Thymus (tissue), 11 donors: ENCODE data around the gene PILRA. TPM values are rescaled to one million over a fixed set of nuclear protein-coding genes. Genes with fewer than 3 reads are reported as not detected.
"Not testable (repeated sequence)": the region's sequence is repeated elsewhere in the genome, so short reads cannot be mapped to it uniquely, and the experiment has no call there.

ENCODE experiments used
- DNase-seq, 9 donors: peaks; one replicate each; pipeline ENCODE4 v3.0.0-alpha.2; 2013; ENCODE audit warnings: low spot score in 9 of 9, low read depth in 6 of 9, missing footprints in 1 of 9
- H3K27ac ChIP-seq, 2 donors: one replicate each; pipeline ENCODE4 v1.5.1; 2013; ENCODE audit warnings: control low read depth in 1 of 2, low read depth in 1 of 2, low read length in 1 of 2, mild to moderate bottlenecking in 1 of 2, moderate library complexity in 1 of 2
- H3K27me3 ChIP-seq, 2 donors: one replicate each; pipeline ENCODE4 v1.5.1; 2013; ENCODE audit warnings: low read length in 1 of 2; ENCODE audit not compliant: control insufficient read depth in 2 of 2, insufficient read depth in 1 of 2
- H3K36me3 ChIP-seq, 2 donors: one replicate each; pipeline ENCODE4 v1.5.1; 2013; ENCODE audit warnings: low read length in 1 of 2, mild to moderate bottlenecking in 1 of 2, moderate library complexity in 1 of 2; ENCODE audit not compliant: control insufficient read depth in 2 of 2, insufficient read depth in 2 of 2
- H3K4me1 ChIP-seq, 2 donors: one replicate each; pipeline ENCODE4 v1.5.1; 2013; ENCODE audit warnings: low read length in 2 of 2; ENCODE audit not compliant: control insufficient read depth in 2 of 2, insufficient read depth in 2 of 2
- H3K4me3 ChIP-seq, 2 donors: one replicate each; pipeline ENCODE4 v1.5.1; 2013; ENCODE audit warnings: low read length in 2 of 2, control low read depth in 1 of 2, mild to moderate bottlenecking in 1 of 2
- H3K9me3 ChIP-seq, 2 donors: one replicate each; pipeline ENCODE4 v1.5.1; 2013; ENCODE audit warnings: low read length in 1 of 2, mild to moderate bottlenecking in 1 of 2; ENCODE audit not compliant: control insufficient read depth in 2 of 2, insufficient read depth in 1 of 2
- WGBS: extraction: QIAGEN DNeasy Blood & Tissue Kit; methylation state at CpG from one replicate; pipeline ENCODE4 v1.1.7; 2013; 5-methylcytosine and 5-hydroxymethylcytosine counted together
- polyA plus RNA-seq: library from polyadenylated mRNA; stranded (reverse); fragments of 200-250 nt; gene quantifications from one replicate; pipeline ENCODE4 v1.2.3, GENCODE V29; 2013
- total RNA-seq: library from RNA; stranded (reverse); fragments of 120-200 nt; gene quantifications from one replicate; pipeline ENCODE4 v1.2.4, GENCODE V29; 2013
- donor health status: healthy.

PILRA gene
- total and polyA plus RNA-seq, 2 donors = 4.6 to 12.2 TPM

DNA sequence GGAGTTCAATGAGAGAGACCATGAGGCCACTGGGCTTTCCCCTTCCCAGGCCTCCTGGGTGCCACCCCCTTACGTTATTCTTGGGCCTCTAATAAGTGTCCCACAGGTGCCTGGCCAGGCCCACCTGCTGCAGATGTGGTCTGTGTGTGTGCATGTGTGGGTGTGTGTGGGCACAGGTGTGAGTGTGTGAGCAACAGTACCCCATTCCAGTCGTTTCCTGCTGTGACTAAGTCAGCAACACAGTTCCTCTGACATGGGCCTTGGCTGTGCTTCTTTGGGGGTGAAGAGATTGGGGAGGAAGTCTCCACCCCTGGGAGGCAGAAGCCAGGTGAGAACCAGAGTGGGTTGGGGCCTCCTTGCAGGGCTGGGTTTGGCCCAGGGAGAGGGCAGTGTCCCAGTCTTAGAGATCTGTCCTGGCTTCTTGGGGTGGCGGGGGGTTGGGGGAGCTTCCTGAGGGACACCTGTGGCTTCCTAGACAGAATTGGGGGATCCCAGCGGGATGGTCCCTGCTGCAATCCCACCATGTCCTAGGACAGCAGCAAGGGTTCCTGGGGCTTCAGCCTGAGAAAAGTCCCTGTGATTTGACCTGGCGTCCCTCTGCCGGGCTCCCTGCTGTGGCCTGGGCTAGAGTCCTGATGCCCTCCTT lies 19.5 kb upstream of the PILRA start:
- 73% methylated on average over 6 of the region's 6 CpGs for WGBS
- no peak overlapping the region for H3K4me3 ChIP-seq
- no peaks in the 10 kb centered on the region for H3K27me3 ChIP-seq
- H3K36me3 ChIP-seq = peaks cover 85% of the 10 kb centered on the region in 2 donors
- H3K4me1 ChIP-seq = peaks cover 6 to 30% of the 10 kb centered on the region in 2 donors
- H3K9me3 ChIP-seq = peaks cover 0 to 3% of the 10 kb centered on the region in 2 donors
- H3K27ac ChIP-seq = peak overlapping the region; percentile 31 to 86
- peak in 5 of 9 donors; percentile 29 to 71 (median 48) for DNase-seq

DNA sequence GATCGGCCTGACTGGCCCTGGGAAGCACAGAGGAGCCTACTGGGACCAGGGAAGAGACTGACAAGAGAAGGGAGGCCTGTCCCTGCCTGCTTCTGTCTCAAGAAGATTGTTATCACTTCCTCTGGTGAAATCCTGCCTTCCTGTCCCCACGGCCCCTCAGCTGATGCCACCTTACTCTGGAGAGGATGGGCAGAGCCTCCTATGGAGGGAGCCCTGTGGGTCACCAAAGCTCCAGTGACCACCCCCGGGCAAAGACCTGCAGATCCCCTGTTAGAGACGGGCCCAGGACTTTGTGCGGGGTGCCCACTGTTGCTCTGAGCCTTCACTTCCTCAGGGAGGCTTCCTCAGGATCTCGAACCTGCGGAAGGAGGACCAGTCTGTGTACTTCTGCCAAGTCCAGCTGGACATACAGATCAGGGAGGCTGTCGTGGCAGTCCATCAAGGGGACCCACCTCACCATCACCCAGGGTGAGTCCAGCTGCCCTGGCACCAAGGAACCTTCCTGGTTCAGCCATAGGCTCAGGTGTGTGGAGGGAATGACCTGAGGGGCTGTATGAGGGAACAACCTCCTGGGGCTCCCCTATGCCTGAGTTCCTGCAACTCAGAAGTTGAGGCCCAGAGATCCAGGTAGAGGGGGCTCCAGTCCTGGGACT lies 16.7 kb upstream of the PILRA start:
- Histone ChIP-seq H3K9me3 (peaks cover 0 to 3% of the 10 kb centered on the region in 2 donors), H3K4me1 (peaks cover 6 to 26% of the 10 kb centered on the region in 2 donors), H3K4me3 (no peak overlapping the region), H3K27me3 (no peaks in the 10 kb centered on the region), H3K27ac (no peak overlapping the region), H3K36me3 (peaks cover 84 to 93% of the 10 kb centered on the region in 2 donors)
- 97% methylated on average over 8 of the region's 8 CpGs for whole genome bisulfite sequencing
- no peak for DNase-seq

DNA sequence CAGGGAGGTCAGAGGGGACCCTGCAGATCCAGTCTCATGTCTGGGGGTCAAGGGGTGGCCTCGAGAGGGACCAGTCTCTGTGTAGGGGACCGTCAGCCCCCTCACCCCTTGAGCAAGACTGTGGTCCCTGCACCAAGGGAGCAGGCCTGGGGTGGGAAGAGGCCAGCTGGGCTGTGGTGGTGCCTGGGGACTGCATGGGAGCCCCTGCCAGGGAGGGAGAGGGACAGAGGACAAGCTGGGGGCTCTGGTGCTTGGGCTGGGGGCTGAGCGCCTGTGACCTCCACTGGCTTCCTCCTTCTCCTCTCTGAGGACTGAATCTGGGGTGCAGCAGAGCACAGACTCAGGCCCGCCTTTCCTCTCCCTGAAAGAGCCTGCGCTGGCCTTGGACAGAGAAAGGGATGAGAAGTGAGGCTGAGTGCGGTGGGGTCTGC lies 16.1 kb upstream of the PILRA start:
- Histone ChIP-seq H3K36me3 (peaks cover 88 to 94% of the 10 kb centered on the region in 2 donors), H3K4me3 (no peak overlapping the region), H3K4me1 (peaks cover 6 to 21% of the 10 kb centered on the region in 2 donors), H3K27ac (no peak overlapping the region), H3K9me3 (peaks cover 0 to 3% of the 10 kb centered on the region in 2 donors), H3K27me3 (no peaks in the 10 kb centered on the region)
- WGBS = 96% methylated on average over 6 of the region's 6 CpGs
- DNase-seq = no peak

DNA sequence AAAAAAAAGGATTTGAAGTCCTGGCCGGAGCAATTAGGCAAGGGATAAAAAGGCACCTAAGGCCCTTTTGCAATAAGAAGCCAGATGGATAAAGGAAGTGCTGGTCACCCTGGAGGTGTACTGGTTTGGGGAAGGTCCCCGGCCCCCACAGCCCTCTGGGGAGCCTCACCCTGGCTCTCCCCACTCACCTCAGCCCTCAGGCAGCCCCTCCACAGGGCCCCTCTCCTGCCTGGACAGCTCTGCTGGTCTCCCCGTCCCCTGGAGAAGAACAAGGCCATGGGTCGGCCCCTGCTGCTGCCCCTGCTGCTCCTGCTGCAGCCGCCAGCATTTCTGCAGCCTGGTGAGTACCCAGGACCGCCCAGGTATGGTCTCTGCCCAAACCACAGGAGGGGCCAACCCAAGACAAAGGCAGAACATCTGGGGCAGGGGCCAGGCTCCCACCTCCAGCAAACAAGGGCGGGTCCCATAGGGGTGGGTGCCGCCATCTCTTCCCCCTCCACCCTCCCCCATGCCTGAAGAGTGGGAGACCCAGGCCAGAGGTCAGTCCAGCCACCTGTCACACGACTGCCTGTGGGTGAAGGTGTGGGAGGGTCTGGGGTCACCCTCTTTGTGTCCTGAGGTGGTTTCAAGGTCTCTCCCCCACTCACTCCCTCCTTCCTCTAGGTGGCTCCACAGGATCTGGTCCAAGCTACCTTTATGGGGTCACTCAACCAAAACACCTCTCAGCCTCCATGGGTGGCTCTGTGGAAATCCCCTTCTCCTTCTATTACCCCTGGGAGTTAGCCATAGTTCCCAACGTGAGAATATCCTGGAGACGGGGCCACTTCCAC lies 15.0 kb upstream of the PILRA start, which contains the start of gene PILRB:
Gene PILRB (plus strand): TSS at position 91 of the 830 bp plus-strand sequence. CDS start 186 bp downstream, at position 277.
- Histone ChIP-seq H3K36me3 (peaks cover 90 to 92% of the 10 kb centered on the region in 2 donors), H3K27ac (no peak within 1 kb of the TSS), H3K4me3 (no peak within 1 kb of the TSS), H3K4me1 (peaks cover 3 to 11% of the 10 kb centered on the region in 2 donors), H3K27me3 (no peaks in the 10 kb centered on the region), H3K9me3 (peaks cover 0 to 3% of the 10 kb centered on the region in 2 donors)
- DNase-seq = no peak
- WGBS = 94% methylated on average over 11 of the region's 11 CpGs

DNA sequence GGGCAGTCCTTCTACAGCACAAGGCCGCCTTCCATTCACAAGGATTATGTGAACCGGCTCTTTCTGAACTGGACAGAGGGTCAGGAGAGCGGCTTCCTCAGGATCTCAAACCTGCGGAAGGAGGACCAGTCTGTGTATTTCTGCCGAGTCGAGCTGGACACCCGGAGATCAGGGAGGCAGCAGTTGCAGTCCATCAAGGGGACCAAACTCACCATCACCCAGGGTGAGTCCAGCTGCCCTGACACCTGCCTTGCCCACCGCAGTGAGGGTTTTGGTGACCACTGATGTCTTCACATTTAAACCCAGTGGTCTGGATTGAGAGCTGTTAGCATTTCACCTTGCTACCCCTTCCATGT lies 14.5 kb upstream of the PILRA start:
- no peak overlapping the region for H3K27ac ChIP-seq
- peaks cover 0 to 3% of the 10 kb centered on the region in 2 donors for H3K9me3 ChIP-seq
- H3K27me3 ChIP-seq = no peaks in the 10 kb centered on the region
- H3K4me3 ChIP-seq = no peak overlapping the region
- DNase-seq = no peak
- peaks cover 0 to 5% of the 10 kb centered on the region in 2 donors for H3K4me1 ChIP-seq
- H3K36me3 ChIP-seq = peaks cover 84 to 91% of the 10 kb centered on the region in 2 donors
- 98% methylated on average over 8 of the region's 8 CpGs for WGBS

DNA sequence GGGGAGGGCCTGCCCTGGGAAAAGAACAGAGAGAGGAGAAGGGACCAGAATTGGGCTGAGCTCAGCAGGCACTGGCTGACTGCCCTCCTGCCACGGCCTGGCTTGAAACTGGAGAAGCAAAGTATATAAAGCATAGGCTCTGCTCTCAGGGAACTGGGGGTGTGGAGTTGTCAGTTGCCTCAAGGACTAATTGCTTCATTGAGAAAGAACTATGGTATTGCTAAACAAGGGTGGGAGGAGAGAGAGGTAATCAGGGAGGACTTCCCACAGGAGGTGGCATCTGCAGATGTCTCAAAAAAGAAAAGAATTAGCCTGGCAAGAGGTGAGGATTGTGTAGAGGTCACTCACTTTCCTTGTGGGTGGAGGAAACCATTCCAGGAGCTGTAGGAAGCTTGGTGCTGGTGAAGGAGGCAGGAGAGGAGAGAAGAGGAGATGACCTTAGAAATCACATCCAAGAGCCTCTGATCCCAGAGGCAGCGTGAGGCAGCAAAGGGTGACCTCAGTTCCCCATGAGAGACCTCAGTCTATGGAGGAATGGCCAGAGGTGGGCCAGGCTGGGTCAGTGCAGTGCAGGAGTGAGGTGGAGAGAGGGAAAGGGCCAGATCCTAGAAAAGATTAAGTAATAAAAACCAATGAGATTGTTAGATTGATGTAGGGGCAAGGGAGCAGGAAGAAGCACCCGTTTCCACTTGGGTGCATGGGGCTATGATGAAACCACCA lies 13.0 kb upstream of the PILRA start:
- Histone ChIP-seq H3K4me1 (no peaks in the 10 kb centered on the region), H3K4me3 (no peak overlapping the region), H3K36me3 (peaks cover 75 to 83% of the 10 kb centered on the region in 2 donors), H3K27ac (no peak overlapping the region), H3K9me3 (peaks cover 0 to 3% of the 10 kb centered on the region in 2 donors), H3K27me3 (no peaks in the 10 kb centered on the region)
- WGBS = 97% methylated on average over 3 of the region's 3 CpGs
- DNase-seq = no peak

DNA sequence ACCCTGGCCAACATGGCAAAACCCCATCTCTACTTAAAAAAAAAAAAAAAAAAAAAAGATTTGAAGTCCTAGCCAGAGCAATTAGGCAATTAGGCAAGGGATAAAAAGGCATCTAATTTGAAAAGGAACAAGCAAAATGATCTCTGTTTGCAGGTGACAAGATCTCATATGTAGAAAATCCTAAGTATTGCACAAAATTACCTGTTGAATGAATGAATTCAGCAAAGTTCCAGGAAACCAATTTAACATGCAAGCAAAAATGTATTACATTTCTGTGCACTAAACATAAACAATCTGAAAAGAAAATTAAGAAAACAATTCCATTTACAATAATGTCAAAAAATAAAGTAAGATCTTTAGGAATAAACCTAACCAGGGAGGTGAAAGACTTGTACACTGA lies 10.2 kb upstream of the PILRA start:
- no peak for DNase-seq
- no peaks in the 10 kb centered on the region for H3K27me3 ChIP-seq
- peaks cover 0 to 2% of the 10 kb centered on the region in 2 donors for H3K9me3 ChIP-seq
- H3K4me3 ChIP-seq = no peak overlapping the region
- peaks cover 0 to 12% of the 10 kb centered on the region in 2 donors for H3K4me1 ChIP-seq
- no peak overlapping the region for H3K27ac ChIP-seq
- H3K36me3 ChIP-seq = peaks cover 63 to 67% of the 10 kb centered on the region in 2 donors

DNA sequence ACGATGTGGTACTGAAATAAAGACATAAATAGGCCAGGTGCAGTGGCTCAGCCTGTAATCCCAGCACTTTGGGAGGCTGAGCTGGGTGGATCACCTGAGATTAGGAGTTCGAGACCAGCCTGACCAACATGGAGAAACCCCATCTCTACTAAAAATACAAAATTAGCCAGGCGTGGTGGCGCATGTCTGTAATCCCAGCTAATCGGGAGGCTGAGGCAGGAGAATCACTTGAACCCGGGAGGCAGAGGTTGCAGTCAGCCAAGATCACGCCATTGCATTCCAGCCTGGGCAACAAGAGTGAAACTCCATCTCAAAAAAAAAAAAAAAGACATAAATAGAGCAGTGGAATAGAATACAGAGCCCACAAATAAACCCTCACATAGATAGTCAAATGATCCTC lies 9.5 kb upstream of the PILRA start:
- 97% methylated on average over 7 of the region's 7 CpGs for WGBS
- Histone ChIP-seq H3K36me3 (peaks cover 58 to 60% of the 10 kb centered on the region in 2 donors), H3K4me1 (peaks cover 0 to 18% of the 10 kb centered on the region in 2 donors)
- not testable (repeated sequence) for H3K9me3 ChIP-seq, H3K27me3 ChIP-seq, H3K4me3 ChIP-seq, H3K27ac ChIP-seq, DNase-seq
